HG02571 (cell line): ENCODE measurements around the gene ACTRT2.

ENCODE experiments used
- ATAC-seq: cut with Tn5 transposase; IDR thresholded peaks from one replicate; pipeline ENCODE4 v1.9.1; 2021; ENCODE audit warnings: mild to moderate bottlenecking, moderate library complexity; ENCODE audit not compliant: unreplicated experiment

Gene ACTRT2

GRCh38 chr1:3021233-3021671, at the start of gene ACTRT2:
TSS of gene ACTRT2 (plus strand) at chr1:3021467. CDS start at chr1:3021687, 220 bp downstream.
- no peak for ATAC-seq

GRCh38 chr1:2971609-2972008, 49.7 kb upstream of the ACTRT2 start:
- no peak for ATAC-seq

- ATAC-seq: no peak
Observed at GRCh38 chr1:2972011-2972878, 49.0 kb upstream of the ACTRT2 start.

GRCh38 chr1:2972879-2973575, 48.2 kb upstream of the ACTRT2 start:
- no peak for ATAC-seq

DNA sequence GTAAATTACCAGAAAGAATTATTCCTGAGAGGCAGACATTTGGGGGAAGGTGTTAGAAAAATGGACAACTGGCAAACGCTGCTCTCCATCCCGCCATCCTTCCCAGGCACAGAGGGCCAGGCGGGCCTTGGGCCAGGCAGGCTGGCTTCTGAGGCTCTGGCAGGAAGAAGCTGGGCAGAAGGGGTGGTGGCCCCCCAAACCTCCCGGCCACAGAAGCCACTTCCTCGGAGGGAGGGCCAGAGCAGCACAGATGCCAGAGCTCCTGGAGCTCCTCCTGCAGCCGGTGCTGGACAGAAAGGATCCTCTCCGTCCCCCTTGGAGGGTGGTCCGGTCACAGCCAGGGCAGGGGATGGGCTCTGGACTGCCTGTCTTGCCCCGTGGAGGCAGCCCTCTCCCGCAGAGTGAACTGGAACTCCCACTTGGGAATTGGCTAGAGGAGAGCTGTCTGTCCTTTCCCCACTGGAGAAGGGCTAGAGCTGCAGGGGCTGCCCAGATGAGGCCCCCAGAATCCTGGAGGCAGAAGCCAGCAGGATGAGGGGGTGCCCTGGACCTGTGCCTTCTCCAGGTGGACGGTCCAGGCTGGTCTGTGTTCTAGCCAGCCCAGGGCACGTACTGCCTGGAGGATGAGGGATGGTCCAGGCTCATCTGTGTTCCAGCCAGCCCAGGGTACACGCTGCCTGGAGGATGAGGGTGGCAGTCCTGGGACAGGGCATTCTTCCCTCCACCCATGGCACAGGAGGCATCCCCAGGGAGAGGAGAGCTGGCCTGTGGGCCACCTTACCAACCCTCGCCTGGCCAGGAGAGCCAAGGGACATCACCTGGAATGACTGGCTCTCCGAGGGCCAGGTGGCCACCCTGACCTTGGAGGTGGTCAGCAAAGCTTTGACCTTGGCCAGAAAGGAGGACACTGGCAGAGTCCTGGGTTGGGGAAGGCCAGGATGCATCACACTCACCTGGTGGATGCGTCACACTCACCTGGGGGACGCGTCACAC, 47.4 kb upstream of the ACTRT2 start:
- ATAC-seq: no peak

GRCh38 chr1:2974701-2975301, 46.5 kb upstream of the ACTRT2 start:
- ATAC-seq: no peak

GRCh38 chr1:2975466-2976179, 45.6 kb upstream of the ACTRT2 start:
- no peak for ATAC-seq

DNA sequence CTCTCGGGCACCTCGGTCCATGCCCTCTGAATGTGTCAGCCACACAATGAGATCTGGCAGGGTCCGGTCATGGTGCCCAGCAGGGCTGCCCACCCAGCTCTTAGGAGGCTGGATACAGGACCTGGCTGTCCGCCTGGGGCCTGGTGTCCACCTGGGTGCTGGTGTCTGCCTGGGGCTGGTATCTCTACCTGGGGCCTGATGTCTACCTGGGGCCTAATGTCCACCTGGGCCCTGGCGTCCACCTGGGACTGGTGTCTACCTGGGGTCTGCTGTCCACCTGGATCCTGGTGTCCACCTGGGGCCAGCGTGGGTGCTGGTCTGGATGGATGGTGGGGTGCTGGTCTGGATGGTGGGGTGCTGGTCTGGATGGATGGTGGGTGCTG, 45.1 kb upstream of the ACTRT2 start:
- ATAC-seq: no peak

GRCh38 chr1:2977886-2978611, 43.2 kb upstream of the ACTRT2 start:
- no peak for ATAC-seq

DNA sequence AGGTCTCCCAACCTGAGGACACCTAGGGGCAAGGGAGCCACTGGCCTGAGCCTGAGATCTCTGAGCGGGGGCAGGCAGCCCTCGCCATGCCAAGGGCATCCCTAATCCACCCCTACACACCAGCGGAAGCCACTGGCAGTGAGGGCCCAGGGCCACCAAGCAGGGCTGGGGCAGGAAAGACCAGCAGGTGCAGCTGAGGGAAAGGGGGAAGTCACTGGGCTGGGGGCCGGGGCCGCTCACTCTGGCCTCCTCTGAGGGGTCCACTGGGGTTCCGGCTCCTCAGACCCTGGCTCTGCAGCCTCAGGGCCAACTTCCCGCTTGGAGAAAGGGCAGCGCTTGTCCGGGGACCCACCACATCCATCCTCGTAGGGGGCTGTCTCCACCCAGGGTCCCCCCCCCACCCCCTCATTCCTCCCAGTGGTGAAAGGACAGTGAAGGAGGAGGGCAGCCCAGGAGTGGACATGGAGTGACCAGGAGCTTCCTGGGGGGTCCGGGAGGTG, 42.5 kb upstream of the ACTRT2 start:
- ATAC-seq: no peak

DNA sequence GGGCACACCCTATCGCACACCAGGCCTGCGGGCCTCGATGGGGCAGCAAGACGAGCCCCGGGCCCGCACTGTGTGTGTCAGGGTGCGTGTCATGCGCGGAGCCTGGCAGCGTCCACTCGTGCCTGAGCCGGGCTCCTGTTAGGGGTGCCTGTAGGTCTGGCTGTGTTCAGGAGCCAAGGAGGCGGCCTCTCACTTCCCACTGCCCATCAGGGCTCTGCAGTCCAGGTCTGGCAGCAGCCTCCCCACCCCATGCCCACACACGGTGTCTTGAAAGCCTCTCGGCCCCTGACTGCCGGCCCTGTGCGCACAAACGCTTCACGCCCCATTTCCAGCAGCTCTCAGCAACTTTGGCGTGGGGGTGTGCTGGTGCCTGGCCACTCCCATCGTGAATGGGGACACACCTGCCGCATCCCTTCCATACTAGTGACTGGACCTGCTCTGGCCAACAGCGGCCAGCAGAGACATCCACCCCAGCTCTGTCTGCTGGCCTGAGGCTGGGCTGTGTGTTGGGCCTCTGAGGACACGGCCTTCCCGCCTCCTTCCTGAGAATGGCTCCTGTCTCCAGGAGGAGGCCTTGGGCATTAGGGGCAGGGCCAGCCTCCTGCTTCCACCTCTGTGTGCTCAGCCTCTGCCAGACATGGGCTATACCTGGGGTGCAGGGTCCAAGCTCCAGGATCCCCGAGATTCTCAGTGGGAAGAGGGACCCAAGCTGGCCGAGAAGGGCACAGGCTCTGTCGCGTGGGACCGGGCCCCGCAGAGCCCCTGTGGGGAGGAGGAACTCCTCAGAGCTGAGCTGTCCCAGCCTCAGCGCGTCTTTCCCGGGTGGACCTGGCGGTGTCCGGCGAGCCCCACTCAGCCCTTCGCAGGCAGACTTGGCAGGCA, 41.8 kb upstream of the ACTRT2 start:
- no peak for ATAC-seq

- no peak for ATAC-seq
Observed at GRCh38 chr1:2980073-2980791, 41.0 kb upstream of the ACTRT2 start.

DNA sequence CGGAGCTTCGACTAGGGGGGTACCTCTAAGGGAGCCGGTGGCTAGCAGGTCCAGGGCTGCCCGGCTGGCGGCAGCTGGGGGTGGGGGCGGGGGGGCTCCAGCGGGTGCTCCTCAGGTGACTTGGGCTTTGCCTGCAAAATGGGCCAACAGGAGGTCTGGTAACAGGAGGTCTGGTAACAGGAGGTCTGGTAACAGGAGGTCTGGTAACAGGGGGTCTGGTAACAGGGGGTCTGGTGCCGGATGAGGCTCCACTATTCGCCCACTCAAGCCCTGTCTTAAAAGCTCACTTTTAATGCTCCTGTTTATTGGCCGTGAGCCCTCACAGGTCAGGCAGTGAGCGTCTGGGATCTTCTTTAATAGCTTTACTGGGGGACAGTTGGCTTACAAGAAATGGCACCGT, 40.4 kb upstream of the ACTRT2 start:
- ATAC-seq: no peak

DNA sequence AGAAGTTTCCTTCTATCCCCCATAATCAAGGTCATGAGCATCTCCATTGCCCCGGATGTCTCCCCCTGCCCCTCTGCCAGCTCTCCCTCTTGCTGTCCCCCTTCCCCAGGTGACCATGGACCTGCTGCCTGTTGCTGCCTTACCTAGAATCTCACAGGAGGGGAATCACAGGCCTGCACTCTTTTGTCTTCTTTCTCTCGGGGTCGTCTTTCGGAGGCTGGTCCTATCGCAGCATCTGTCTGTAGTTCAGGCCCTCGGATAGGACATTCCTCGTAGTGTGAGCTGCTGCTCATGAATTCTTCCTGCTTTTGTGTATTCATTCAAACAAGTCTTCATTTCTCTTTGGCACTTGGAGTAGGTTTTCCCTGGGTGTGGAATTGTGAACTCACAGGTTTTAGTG, 39.9 kb upstream of the ACTRT2 start:
- ATAC-seq: no peak

DNA sequence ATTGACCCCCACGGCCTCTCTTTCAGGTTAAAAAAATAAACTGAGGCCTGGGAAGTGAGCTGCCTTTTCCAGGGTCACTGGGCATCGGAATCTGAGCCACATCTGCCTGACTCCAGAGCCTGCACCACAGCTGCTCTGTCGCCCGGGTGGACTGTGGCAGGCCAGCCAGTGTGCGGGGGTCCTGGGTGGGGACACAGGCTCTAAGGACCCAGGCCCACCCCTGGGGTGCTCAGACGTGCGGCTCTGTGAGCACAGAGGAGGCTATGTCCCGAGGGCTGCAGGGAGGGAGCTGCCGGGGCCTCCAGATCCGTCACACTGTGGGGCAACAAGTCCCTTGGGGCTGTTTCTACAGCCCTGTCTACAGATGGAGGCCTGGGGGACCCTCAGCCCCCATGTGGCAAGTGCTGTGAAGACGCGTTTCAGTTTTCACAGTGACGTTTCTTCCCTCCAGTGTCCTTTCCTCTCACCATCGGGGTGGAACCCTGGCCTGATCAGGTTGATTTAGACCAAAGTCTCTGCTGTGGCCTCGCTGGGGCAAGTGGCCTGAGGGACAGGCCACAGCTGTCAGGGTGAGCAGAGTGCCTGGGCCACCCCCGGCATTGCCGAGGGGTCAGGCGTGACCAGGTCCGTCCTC, 39.2 kb upstream of the ACTRT2 start:
- no peak for ATAC-seq

DNA sequence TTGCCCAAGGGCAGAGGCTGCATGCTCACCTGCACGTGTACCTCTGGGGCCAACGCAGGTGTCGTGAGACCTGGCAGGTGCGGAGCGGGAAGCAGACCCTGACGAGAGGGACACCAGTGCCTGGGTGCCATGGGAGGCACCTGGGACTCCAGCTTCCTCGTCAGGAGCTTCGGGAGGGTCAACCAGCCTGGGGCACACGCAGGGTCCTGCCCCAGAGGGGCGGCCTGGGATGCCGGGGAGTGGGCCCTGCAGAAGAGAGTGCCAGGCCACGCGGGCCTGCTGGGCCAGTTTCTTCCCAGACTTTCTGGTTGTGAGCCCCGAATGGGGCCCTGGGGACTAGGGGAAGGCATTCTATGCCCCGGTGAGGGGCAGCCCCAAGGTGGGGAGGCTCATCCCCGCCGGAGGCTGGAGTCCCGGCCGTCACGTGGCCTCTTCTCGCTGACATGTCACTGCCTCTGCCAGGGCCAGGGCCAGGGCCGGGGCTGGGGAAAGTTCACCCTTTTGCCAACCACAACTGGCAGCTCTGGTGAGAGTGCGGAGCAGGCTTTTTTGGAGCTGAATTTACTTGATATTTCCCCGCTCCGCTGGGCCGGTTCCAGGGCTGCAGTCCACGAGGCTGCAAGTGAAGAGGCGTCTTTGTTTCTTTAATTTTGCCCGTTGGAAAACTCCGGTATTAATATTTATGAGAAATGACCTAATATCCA, 38.5 kb upstream of the ACTRT2 start:
- no peak for ATAC-seq
